EH (cell line): ENCODE measurements around the gene CLEC16A.

Source experiments
- DNase-seq: peaks from one replicate; pipeline ENCODE4 v3.0.0-alpha.2; 2015; ENCODE audit warnings: low read depth

CLEC16A gene

DNA sequence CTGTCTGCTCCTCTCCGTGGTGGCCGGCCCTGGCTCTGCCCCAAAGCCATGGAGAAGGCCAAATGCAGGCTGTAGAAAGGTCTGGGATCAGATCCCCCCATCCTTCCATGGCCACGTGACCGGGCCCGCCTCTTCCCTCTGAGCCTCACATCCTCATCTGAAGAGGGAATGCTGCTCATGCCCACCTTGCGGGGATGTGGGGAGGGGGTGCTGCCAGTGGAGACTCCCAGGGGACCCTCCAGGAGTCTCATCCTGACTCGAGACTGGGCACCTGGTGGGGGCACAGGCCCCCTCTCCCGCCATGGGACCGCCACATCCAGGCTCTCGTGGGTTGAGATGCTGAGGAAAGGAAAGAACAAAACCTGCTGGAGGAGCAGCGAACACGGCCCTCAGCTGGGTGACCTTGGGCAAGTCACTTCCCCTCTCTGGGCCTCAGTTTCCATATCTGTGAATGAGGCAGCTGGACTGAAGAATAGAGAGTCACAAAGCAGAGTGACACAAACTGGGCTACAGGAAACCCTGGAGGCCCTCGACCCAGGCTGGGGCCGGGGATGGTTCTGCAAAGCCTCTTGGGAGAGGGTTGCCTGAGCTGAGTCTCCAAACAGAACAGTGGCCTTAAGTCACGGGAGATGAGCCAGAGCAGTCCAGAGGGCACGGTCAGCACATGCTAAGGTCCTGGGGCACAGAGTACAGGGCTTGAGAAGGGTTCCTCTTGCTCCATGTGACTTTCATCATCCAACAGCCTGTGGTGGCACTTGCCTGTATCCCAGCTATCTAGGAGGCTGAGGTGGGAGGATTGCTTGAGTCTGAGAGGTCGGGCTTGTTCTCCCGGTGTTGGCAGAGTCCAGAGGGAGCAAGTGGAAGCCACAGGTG lies 281.5 kb downstream of the CLEC16A start:
- DNase-seq, result no peak

GRCh38 chr16:11229432-11229831 lies 285.1 kb downstream of the CLEC16A start:
- DNase-seq, result no peak

DNA sequence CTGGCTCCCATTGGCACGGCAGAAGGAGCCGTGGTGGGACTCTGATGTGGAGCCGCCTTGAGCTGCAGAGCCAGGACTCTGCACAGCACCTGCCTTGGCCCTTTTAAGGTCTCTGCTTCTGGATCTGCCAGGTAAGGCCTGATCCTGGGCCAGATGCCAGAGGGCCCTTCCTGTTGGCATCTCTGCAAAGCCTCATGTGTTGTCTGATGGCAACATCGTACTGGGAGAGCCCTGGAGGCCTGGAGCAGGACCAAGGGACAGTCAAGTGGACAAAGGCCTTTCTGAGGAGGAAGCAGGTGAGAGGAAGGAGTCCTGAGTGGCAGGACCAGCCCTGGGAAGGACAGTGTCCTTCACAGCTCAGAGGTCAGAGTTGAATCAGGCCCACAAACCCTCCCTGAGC lies 285.5 kb downstream of the CLEC16A start:
- no peak for DNase-seq

GRCh38 chr16:11231367-11231970 lies 287.1 kb downstream of the CLEC16A start:
- DNase-seq, result no peak
